ENCODE results near the gene PLCL2.
"Not testable (repeated sequence)": the region's sequence is repeated elsewhere in the genome, so short reads cannot be mapped to it uniquely, and the experiment has no call there.

PLCL2 gene

GRCh38 chr3:17119201-17120072, 234.7 kb downstream of the PLCL2 start:
- DNase-seq (ENCODE audit: low read depth): no peak

GRCh38 chr3:17120115-17120514, 235.4 kb downstream of the PLCL2 start:
- no peak for DNase-seq (ENCODE audit: low read depth)

GRCh38 chr3:17121336-17121735, 236.6 kb downstream of the PLCL2 start:
- DNase-seq (ENCODE audit: low read depth): no peak

DNA sequence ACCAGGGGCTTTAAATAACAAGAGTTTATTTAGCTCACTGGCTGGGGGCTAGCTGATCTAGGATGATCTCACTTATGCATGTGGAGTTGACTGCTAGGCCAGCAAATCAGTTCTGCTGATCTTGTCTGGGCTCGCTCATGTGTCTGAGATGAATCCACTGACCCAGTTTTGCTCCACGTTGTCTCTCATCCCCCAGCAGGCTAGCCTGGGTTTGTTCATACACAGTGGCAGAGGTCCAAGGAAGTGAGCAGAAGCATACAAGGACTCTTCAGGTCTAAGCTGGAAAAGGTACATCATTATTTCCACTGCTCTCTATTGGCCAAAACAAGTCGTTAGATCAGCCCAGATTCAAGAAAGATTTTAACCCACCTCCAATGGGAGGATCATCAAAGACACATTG, 238.0 kb downstream of the PLCL2 start:
- no peak for DNase-seq (ENCODE audit: low read depth)

GRCh38 chr3:17125738-17126442, 241.1 kb downstream of the PLCL2 start:
- DNase-seq (ENCODE audit: low read depth): no peak

GRCh38 chr3:17128671-17129070, 243.9 kb downstream of the PLCL2 start:
- DNase-seq (ENCODE audit: low read depth): not testable (repeated sequence)

GRCh38 chr3:17129556-17129955, 244.8 kb downstream of the PLCL2 start:
- DNase-seq (ENCODE audit: low read depth): no peak

DNA sequence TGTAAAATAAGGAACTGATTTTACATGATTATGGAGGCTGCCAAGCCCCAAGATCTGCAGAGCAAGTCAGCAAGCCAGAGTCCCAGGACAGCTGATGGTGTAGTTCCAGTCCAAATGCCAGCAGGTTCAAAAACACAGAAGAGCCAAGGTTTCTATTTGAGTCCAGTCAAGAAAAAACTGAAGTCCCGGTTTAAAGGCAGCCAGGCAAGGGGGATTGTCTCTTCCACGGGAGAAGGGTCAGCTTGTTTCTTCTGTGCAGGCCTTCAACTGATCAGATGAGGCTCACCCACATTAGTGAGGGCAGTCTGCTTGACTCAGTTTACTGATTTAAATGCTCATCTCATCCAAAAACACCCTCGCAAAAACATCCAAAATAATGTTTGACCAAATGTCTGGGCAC, 246.2 kb downstream of the PLCL2 start:
- DNase-seq (ENCODE audit: low read depth): no peak

GRCh38 chr3:17132286-17133115, 247.7 kb downstream of the PLCL2 start:
- DNase-seq (ENCODE audit: low read depth): no peak

- DNase-seq (ENCODE audit: low read depth): no peak
Observed at GRCh38 chr3:17133632-17134545, 249.1 kb downstream of the PLCL2 start.

DNA sequence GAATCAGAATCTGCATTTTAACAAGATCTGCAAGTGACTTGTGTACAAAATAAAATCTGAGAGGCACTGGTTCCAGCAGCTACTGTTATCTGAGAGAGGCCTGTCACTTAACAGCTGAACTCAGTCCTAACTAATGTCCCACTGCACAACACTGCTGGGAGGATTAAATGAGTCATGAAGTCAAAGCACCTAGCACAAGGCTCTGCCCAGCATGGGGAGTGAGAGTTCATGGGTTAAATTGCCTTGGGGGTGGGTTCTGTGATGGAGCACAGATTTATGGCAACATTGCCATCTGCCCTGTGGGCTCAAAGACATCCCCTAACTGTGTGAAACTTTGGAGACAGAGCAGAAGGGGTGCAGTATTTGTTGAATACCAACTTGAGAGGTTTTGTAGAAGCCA, 250.9 kb downstream of the PLCL2 start:
- no peak for DNase-seq (ENCODE audit: low read depth)

DNA sequence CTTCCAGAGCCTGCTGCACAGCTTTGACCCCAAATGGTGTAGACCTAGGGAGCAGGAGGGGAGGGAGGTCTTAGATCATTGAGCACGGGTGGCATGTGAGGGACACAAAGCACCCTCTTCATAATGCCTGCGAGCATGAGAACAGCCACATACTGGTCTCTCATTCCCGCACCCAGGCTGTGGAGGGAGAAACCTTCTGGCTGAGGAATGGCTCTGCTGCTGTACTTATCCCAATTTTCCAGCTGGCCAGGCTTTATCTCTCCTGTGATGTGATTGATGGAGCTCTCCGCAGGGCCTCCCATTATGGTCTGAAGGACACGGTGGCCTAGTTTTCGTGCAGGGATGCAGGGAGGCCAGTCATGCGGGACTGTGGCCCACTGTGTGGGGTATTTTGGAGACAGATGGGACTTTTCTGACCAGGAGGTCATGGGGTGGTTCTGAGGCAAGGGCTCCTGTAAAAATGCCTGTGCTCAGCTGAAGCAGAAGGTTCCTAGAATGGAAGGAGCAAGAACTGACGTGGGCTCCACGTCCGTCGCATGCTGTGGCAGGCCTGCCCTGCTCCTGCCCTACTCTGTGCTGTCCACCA, 251.5 kb downstream of the PLCL2 start:
- DNase-seq (ENCODE audit: low read depth): no peak

- DNase-seq (ENCODE audit: low read depth): no peak
Observed at GRCh38 chr3:17137321-17137826, 252.6 kb downstream of the PLCL2 start.

- no peak for DNase-seq (ENCODE audit: low read depth)
Observed at GRCh38 chr3:17138246-17139039, 253.7 kb downstream of the PLCL2 start.
